KBM-7 (cell line): ENCODE data around the gene RPRD1B.

Source experiments
- DNase-seq: peaks from one replicate; pipeline ENCODE4 v3.0.0-alpha.2; 2015
- in situ Hi-C: fragments of 300-500 bp; cut with MboI; formaldehyde crosslinking; loops from 2 replicates; pipeline ENCODE4 v1.14.3; 2020; ENCODE audit warnings: low sequenced_read_pairs, low pct_unique_long_range_greater_than_20kb, mixed read lengths

The RPRD1B gene

DNA sequence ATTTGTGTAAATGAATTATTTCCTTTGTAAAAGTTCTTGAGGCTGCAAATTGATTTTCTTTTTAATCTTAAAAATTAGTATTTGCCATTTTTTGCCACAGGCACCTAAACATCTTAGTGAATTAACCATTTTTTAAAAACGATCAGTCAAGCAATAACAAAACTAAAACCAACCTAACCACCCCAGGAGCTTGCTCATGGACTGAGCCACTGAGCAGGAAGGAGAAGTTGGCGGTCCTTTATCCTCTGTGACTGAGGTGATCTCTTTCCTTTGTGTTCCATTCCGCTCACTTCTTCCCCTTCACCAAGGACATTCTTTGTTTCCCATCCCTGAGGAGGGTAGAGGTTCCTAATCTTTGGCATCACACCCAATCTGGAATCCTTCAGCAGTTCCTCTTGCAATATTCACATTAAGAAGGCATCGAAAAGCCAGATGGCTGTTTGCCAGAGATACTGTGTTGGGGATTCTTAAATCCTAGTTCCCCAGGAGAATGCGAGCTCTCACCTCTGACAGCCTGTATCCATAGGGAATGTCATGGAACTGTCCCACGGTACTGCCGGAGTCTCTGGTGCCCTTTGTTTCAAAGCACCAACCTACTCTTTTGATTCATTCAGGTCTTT is 30.5 kb downstream of the RPRD1B start:
- in situ Hi-C loops, result no loop called here

DNA sequence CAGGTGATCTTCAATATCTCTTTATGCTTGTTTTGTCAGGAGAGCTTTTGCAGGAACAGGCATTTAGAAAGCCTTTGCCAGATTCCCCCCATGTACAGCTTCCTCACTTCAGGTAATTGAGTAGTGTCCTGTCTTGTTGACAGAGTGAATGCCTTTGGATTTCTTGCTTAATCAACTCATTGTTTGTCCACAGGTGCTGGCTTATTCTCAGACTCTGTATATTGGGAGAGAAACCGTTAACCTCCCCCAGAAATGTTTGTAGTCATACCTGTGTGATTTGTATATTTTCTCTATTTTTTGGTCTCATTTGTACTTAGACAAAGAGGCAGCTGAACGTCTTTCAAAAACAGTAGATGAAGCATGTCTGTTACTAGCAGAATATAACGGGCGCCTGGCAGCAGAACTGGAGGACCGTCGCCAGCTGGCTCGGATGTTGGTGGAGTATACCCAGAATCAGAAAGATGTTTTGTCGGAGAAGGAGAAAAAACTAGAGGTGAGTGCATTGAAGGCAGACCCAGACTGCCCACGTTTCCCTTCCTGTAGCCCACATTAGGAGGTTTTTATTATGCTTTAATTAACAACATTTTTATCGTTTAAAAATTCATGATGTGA is 32.3 kb downstream of the RPRD1B start:
- in situ Hi-C loops, result no loop called here
- DNase-seq, result no peak

More for the DNA sequence above, 30.5 kb downstream of the RPRD1B start:
- no peak for DNase-seq

DNA sequence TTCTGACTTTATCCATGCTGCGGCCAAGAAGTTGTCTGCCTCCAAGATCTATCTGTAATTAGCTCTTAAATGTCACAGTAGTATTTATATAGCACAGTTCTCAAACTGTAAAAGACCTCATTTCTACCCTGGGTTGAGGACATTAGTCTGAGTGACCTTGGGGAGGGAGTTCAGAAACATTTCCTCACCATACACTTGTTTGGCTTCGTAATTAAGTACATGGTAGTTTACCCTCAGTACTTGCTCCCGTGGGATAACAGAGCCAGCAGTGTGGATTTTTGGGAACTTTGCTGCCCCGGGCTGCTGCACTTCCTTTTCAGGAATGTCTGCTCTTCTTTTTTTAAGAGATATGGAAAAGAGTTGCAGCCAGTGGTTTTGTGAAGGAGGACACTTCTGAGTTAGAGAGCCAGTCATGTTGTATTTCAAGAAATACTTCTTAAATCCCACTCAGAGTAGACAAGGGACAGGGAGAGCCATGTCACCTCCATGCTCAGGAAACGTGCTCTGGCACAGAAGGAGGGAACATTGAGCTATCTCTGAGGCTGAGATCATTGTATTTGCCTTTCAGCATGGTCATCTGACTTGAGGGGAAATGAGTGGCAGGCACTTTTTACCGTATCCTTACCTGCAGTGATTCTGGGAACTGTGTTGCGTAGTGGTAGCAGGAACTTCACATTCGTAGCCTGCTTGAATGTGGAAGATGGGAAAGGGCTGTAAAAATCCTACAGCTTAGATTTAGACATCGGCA is 33.6 kb downstream of the RPRD1B start:
- in situ Hi-C loops, result no loop called here
- no peak for DNase-seq

DNA sequence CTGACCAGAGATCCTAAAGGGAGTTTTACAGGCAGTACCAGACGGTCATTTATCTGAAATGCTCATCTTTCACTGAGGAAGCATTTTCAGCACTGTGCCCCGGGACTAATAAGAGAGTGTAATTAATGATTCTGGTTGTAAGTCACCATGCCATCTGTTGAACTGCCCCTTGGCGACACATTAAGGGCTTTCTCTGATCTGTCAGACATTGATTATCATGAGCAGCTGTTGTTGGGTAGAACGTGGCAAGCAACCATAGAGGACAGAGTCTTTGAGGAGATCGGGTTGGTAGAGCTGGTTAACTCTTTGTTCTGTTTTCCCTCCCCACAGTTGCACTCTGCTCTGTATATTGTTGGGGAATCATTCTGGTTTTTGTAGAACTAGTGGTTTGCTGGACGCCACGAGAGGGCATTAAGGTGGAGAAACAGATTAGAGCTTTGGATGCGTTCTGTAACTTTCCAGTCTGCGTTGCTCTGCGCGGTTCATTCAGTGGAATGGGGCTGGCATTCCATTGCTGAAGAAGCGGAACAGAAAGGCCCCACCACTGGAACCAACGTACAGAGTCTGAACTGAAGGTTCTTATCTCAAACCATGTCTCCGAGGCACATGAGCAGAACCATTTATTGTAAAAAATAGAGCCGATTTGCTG is 34.3 kb downstream of the RPRD1B start:
- DNase-seq, result no peak
- in situ Hi-C loops, result no loop called here

DNA sequence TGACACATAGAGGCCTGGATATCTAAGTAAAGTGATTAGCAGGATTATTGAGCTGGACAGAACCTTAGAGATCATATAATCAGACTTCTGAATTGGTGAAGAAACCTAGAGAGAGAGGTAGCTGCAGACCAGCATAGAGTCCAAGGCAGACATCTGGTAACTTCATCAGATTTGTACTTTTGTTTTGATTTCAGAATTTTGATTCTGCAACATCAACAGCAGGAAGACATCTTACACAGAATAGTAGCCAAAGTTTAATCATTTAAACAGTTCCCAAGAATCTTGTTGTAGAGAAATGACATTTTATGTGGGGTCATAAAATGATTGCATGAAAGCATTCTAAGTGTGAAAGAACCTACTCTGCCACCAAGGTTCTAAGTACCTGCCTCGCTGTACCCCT is 39.4 kb downstream of the RPRD1B start:
- in situ Hi-C loops, result no loop called here
- no peak for DNase-seq

DNA sequence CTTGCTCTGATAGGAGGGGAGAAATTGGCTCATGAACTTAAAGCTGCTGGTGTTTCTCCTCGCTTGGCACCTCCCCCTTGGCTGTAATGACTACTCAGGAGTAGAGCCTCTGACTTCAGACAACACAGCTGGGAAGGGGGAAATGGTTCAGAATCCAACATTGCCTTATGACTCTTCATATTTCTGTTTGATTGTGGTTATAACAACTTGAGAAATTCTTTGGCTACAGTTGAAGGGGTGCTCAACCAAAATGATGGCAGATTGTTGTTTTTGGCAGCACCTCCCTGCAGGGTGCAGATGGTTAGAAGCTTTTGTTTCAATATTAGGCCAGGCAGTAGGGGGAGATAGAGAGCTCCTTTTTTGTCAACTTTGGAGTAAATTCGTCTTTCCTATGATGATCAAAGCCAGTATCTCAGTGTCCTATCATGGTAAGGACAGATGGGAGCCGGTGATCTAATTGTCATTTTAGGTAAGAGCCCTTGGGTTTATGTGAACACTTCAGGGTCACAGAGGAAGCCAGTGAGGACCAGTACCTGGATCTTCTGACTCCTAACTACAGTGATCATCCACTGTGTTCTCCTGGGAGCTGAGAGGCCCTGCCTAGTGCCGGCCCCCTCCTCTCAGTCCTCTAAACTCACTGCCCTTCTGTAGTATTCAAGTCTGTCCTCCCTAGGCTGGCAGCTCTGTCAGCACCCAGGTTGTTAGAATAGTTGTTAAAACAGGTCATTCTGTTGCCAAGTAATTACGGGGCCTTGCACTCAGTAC is 39.9 kb downstream of the RPRD1B start:
- DNase-seq, result peak; percentile 68
- in situ Hi-C loops, result no loop called here

DNA sequence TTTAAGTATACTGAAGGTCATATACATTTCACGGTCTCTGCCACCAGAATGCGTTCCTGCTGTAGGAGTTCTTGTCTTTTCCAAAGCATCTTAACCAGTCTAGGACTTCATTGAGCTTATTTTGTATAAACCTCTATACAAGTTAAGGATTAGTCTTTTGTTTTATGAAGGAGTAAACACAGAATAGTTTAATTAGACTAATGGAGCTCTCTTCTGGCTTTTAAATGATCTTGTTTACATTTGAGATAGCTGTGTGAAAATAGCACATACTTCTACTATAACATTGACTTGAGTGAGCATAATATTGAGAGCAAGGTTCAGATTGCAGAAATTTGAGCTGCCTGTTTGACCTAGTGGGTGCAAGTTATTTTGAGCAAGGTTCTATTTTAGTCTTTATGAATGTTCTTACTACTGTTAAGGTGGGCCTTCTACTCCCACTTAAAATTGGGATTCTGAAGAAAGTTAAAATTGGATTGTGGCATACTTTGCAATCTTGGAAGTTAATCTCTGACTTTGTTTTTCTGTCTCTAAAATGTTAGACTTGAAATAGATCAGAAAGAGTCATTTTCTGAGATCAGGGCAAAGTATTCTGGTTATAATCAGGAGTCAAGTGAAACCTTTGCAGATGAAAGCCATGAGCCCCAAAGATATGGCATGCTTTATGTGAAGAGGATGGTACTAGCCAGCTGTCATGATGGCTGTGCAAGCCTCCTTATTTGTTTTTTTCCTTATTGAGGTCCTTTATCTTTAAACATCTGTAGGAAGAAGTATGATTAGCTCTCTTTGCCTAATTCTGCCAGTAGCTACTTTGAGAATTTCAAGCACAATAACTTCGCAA is 41.8 kb downstream of the RPRD1B start:
- in situ Hi-C loops, result no loop called here
- no peak for DNase-seq

DNA sequence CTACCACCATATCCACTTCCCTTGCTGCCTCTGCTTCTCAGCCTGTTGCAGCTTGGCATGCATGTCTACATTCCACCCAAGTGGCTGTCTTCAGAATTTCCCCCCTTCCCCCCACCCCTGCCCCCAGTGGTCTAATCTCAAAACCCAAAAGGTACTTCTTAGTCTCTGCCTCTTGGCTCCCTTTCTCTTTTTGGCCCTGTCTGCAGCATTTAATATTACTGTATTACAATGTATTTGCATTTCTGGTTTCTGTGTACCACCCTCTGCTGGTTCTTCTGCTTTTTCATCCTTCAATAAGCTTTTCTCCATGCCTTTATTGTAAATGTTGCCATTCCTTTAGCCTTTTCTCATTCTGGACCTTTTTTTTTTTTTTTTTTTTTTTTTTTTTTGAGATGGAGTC is 43.0 kb downstream of the RPRD1B start:
- no peak for DNase-seq
- in situ Hi-C loops, result no loop called here

DNA sequence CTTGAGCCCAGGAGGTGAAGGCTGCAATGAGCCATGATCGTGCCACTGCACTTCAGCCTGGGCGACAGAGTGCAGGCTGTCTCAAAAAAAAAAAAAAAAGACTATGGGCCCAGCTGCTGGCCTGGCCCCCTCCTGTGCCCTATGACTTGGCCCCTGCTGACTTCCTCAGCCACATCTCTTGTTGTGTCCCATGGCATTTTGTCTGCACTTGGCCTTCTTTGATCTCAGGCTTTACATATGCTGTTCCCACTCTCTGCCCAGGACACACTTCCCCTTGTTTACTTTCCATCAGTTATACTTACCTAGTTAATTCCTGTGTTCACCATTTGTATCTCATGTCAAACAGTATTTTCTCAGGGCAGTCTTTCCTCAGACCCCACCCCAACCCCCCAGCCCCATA is 44.5 kb downstream of the RPRD1B start:
- in situ Hi-C loops, result no loop called here
- DNase-seq, result no peak

DNA sequence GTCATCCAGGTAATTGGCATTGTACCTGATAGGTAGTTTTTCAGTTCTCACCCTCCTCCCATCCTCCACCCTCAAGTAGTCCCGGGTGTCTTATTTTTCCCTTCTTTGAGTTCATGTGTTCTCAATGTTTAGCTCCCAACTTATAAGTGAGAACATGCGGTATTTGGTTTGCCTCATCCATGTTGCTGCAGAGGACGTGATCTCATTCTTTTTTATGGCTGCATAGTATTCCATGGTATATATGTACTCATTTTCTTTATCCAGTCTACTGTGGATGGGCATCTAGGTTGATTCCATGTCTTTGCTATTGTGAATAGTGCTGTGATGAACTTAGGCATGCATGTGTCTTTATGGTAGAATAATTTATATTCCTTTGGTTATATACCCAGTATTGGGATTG is 45.8 kb downstream of the RPRD1B start:
- no peak for DNase-seq
- in situ Hi-C loops, result no loop called here

DNA sequence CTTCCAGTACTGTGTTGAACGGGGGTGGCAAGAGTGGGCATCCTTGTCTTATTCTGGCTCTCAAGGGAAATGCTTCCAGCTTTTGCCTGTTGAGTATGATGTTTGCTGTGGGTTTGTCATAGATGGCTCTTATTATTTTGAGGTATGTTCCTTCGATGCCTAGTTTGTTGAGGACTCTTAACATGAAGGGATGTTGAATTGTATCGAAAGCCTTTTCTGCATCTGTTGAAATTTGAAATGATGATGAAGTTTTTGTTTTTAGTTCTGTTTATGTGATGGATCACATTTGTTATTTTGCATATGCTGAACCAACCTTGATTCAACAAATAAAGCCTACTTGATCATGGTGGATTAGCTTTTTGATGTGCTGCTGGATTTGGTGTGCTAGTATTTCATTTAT is 48.0 kb downstream of the RPRD1B start:
- DNase-seq, result no peak
- in situ Hi-C loops, result no loop called here

DNA sequence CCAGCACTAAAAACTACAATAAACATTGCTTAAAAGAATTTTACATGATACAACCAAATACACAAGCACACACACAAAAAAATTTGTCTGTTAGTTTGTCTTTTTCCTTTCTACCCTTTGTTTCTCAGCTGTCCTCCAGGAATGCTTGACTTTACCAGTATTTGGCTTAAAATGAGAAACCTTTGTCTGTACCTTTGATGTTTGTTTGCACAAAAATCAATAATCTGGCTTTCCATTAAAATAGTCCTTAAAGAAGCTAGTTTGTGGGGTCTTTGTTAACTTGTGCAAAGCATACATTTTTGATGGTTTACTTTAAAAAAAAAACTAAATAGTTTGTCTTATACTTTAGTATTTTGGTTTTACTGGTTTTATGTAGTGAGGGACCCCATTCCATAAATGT is 49.3 kb downstream of the RPRD1B start:
- no peak for DNase-seq
- in situ Hi-C loops, result no loop called here

DNA sequence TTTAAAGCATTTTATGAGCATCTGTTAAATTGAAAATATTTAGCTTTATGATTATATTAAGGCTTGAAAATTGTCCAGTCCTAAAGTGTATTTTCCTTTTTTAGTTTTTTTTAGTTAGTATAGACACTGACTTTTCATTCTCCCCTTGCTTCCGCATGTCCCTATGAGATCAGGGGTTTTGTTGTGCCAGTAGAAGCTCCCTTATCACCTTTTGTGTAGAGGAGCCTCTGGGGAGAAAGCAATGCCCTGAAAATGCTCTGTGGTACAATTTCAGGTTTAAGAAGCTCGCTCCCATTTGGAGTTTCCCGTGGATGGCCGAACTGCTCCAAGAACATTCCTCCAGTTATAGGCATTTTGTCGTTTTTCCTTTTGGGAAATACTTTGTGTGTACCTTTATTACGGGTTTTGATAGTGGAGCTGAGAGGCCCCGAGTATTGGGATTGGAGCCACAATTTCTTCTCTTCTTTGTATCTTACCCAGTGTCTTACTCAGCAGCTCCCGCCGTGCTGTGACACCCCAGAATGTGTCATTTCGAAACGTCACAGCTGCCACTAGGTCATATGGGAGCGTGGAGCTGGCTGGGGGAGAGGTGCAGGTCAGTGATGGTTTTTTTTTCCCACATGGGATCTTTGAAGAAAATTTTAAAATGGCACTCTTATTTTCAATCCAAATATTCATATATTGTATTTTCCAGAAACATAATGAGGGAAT is 49.9 kb downstream of the RPRD1B start:
- no peak for DNase-seq
- in situ Hi-C loops, result no loop called here

DNA sequence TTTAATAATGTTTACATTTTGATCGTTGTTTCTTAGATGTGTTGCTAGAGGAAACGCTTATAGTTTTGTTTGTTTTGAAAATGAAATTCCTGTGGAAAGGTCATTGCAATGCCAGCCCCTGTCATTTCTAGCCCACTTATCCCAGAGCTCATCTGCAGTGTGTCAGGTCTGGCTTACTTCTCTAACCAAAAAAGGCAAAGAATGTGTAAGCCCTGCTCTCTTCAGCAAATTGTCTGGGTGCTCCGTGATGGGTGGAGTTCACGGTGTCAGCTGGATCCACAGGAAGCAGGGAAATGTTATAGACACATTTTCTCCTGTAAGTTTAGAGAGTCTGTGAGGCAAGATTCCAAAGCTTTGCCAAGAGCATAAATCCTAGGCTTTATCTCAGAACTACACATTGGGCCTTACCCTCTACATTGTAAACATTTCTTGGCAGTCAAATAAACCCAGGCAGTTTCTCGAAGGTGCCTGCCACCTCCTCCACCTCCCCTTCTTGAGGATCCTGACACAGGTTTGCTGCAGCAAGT is 50.9 kb downstream of the RPRD1B start:
- DNase-seq, result no peak
- in situ Hi-C loops, result no loop called here

DNA sequence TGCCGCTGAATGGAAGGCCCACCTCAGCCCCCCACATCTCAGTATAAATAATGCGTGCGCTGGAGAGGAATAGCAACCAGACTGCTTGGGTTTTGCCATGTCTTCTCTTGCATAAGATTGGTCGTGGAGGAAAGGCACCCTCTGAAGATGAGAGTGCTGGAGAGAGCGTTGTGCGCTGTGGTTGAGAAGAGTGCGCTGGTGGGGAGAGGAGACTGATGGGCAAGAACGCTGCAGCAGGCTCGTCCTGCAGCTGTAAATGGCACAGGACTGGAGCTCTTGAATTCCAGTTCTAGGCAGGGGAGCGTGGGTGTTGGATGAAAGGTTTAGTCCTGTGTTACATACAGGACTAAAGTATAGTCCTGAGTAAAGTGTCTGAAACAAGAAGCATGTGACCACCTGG is 51.5 kb downstream of the RPRD1B start:
- DNase-seq, result no peak
- in situ Hi-C loops, result no loop called here

DNA sequence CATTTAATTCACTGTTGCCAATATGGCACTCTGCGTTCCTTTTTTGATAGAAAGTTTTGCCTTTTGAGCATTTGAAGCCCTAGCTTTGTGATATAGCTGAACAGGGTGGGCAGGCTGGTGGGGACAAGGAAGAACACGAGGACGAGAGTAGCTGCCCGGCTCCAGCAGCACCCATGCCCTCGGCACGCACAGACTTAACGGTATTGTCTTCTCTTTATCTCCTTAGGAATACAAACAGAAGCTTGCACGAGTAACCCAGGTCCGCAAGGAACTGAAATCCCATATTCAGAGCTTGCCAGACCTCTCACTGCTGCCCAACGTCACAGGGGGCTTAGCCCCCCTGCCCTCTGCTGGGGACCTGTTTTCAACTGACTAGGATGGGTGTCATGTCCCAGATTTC is 56.0 kb downstream of the RPRD1B start:
- in situ Hi-C loops, result no loop called here
- DNase-seq, result no peak

DNA sequence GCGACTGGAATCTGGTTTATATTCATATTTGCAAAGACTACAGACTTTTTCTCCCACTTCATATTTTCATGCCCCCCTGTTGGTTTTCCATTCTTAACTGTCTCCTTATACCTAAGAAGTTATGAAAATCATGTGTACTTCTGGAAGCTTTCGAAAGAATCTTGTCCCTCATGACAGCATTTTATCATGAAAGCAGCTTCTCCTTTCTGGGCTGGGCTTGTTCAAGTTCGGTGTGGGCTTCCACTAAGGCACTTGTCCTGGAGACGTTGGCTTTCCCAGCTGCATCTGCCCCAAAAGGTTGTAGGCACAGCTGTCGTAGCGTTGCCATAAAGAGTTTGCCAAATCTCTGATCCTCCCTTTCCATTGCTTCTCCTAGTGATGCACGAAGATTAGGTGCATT is 56.5 kb downstream of the RPRD1B start:
- in situ Hi-C loops, result no loop called here

More for the DNA sequence above, 56.5 kb downstream of the RPRD1B start:
- DNase-seq, result no peak
